ENCODE measurements around the gene TSR1.

DNA sequence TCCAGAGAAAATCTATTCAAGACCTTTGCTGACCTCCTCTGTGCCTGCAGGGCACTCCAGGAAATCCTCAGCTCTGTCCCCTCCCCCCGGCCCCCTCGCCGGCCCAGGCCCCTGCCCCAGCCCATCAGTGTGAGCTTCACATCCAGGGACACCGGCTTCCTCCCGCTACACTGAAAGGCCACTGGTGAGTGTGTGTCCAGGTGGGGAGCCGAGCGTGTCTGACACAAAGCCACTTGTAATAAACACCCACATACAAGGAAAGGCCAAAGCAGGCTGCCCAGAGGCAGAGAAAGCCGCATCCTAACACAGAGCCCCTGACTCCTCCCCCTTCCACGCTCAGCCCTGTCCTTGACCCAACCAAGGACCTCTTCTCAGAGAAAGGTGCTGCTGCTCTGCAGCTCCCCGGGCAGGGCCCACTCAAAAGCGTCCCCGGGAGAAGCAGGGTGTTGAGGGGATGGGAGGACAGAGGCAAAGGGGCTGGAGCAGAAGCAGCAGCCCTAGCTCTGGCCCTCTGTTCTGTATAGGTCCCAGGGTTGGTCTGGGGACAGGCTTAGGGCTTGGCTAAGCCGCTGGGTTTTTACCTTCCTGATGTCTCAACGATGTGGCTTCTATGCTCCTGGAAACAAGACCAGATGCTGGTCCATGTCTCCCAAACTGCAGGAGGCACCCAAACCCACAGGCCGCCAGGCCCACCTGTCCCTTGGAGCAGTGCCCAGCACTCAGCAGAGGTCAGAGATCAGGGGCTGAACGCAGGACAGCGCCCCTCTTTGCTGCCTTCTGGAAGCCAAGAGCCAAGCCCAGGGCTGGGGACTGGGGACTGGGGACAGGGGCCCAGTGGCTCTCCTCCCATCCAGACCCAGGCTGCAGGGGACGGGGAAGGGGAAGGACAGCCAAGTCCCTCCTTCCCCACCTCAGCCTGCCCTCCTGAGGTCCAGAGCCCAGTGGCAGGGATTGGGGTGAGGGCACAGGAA is 49.3 kb upstream of the TSR1 start:
- TF ChIP-seq EZH2 (IDR thresholded peaks at IDR 0.05; ENCODE audit: low read depth) (no peak), CTCF (conservative IDR thresholded peaks at IDR 0.05) (no peak)
